ENCODE data around the gene PARM1. TPM values are rescaled to one million over a fixed set of nuclear protein-coding genes. Genes with fewer than 3 reads are reported as not detected.

Gene PARM1
- total and polyA plus RNA-seq, 7 donors = 21.9 to 107 (median 41.7) TPM

- H3K27me3 ChIP-seq = no peaks in the 10 kb centered on the region
- DNase-seq = no peak
- intact Hi-C loops (cut with DNase I) = no loop called here
- no peak overlapping the region for H3K4me3 ChIP-seq
- no peaks in the 10 kb centered on the region for H3K9me3 ChIP-seq
- 90 to 96% methylated on average over 1 of the region's 1 CpG for WGBS, 2 donors
- H3K4me1 ChIP-seq = peaks cover 0 to 19% (median 14%) of the 10 kb centered on the region in 4 donors
- no peak for TF ChIP-seq POLR2A (IDR thresholded peaks at IDR 0.05)
- TF ChIP-seq CTCF (IDR thresholded peaks at IDR 0.05) = no peak
- TF ChIP-seq EP300 (IDR thresholded peaks at IDR 0.05) = no peak
- no peak for TF ChIP-seq POLR2AphosphoS5 (IDR thresholded peaks at IDR 0.05)
- no peak overlapping the region for H3K27ac ChIP-seq
- H3K36me3 ChIP-seq = no peaks in the 10 kb centered on the region
Observed at GRCh38 chr4:74970577-74970976, 37.7 kb downstream of the PARM1 start.

GRCh38 chr4:74971862-74972261 is 38.9 kb downstream of the PARM1 start:
- H3K27me3 ChIP-seq = no peaks in the 10 kb centered on the region
- WGBS, 2 donors = 75 to 91% methylated on average over 1 of the region's 1 CpG
- H3K4me3 ChIP-seq = no peak overlapping the region
- no peak for DNase-seq
- no peaks in the 10 kb centered on the region for H3K36me3 ChIP-seq
- no peak for TF ChIP-seq POLR2AphosphoS5 (IDR thresholded peaks at IDR 0.05)
- TF ChIP-seq CTCF (IDR thresholded peaks at IDR 0.05) = no peak
- no peak for TF ChIP-seq POLR2A (IDR thresholded peaks at IDR 0.05)
- TF ChIP-seq EP300 (IDR thresholded peaks at IDR 0.05) = no peak
- intact Hi-C loops (cut with DNase I) = no loop called here
- no peak overlapping the region for H3K27ac ChIP-seq
- peaks cover 0 to 19% (median 14%) of the 10 kb centered on the region in 4 donors for H3K4me1 ChIP-seq
- no peaks in the 10 kb centered on the region for H3K9me3 ChIP-seq

GRCh38 chr4:74975082-74975481 is 42.2 kb downstream of the PARM1 start:
- no peak overlapping the region for H3K27ac ChIP-seq
- DNase-seq = no peak
- intact Hi-C loops (cut with DNase I) = no loop called here
- H3K4me1 ChIP-seq = peaks cover 0 to 6% (median 0%) of the 10 kb centered on the region in 4 donors
- no peak overlapping the region for H3K4me3 ChIP-seq
- TF ChIP-seq EP300 (IDR thresholded peaks at IDR 0.05) (no peak), POLR2A (IDR thresholded peaks at IDR 0.05) (no peak), POLR2AphosphoS5 (IDR thresholded peaks at IDR 0.05) (no peak), CTCF (IDR thresholded peaks at IDR 0.05) (no peak)
- 89 to 91% methylated on average over 2 of the region's 2 CpGs for WGBS, 2 donors
- no peaks in the 10 kb centered on the region for H3K36me3 ChIP-seq
- H3K9me3 ChIP-seq = peaks cover 0 to 3% (median 0%) of the 10 kb centered on the region in 4 donors
- H3K27me3 ChIP-seq = no peaks in the 10 kb centered on the region

GRCh38 chr4:74975848-74976824 is 43.2 kb downstream of the PARM1 start:
- Histone ChIP-seq H3K27me3 (no peaks in the 10 kb centered on the region), H3K4me3 (no peak overlapping the region), H3K4me1 (no peaks in the 10 kb centered on the region), H3K9me3 (peaks cover 0 to 3% (median 0%) of the 10 kb centered on the region in 4 donors), H3K27ac (no peak overlapping the region), H3K36me3 (no peaks in the 10 kb centered on the region)
- no peak for TF ChIP-seq CTCF (IDR thresholded peaks at IDR 0.05)
- no peak for TF ChIP-seq POLR2AphosphoS5 (IDR thresholded peaks at IDR 0.05)
- TF ChIP-seq EP300 (IDR thresholded peaks at IDR 0.05) = no peak
- TF ChIP-seq POLR2A (IDR thresholded peaks at IDR 0.05) = no peak
- intact Hi-C loops (cut with DNase I) = no loop called here
- DNase-seq = no peak
- 98% methylated on average over 2 of the region's 2 CpGs for WGBS, 2 donors
